Karpas-422 (cell line): ENCODE results near the gene PTPN13. TPM values are rescaled to one million over a fixed set of nuclear protein-coding genes. Genes with fewer than 3 reads are reported as not detected.

Experiments
- DNase-seq: peaks from one replicate; pipeline ENCODE4 v3.0.0-alpha.2; 2015
- H2AFZ ChIP-seq: fragments of 200-600 bp; sonication (generic); 2 replicates; pipeline ENCODE4 v1.6.1; 2014; ENCODE audit warnings: antibody characterized with exemption, low read length, mixed read lengths
- H3K27ac ChIP-seq: fragments of 200-600 bp; sonication (generic); 2 replicates; pipeline ENCODE4 v1.5.1; 2014; ENCODE audit warnings: mild to moderate bottlenecking, low read length, moderate library complexity
- H3K27me3 ChIP-seq: fragments of 200-600 bp; sonication (generic); 2 replicates; pipeline ENCODE4 v1.6.1; 2014; ENCODE audit warnings: low read length, mixed read lengths
- H3K36me3 ChIP-seq: fragments of 200-600 bp; sonication (generic); 2 replicates; pipeline ENCODE4 v1.6.1; 2014; ENCODE audit warnings: low read length, mixed read lengths; ENCODE audit not compliant: insufficient read depth
- H3K4me1 ChIP-seq: fragments of 200-600 bp; sonication (generic); 2 replicates; pipeline ENCODE4 v1.6.1; 2014; ENCODE audit warnings: mild to moderate bottlenecking, low read length, mixed read lengths
- H3K4me2 ChIP-seq: fragments of 200-600 bp; sonication (generic); 2 replicates; pipeline ENCODE4 v1.6.1; 2014; ENCODE audit warnings: low read length, low read depth, mild to moderate bottlenecking; ENCODE audit not compliant: poor library complexity, severe bottlenecking
- H3K4me3 ChIP-seq: fragments of 200-600 bp; sonication (generic); 2 replicates; pipeline ENCODE4 v1.5.1; 2014; ENCODE audit warnings: mild to moderate bottlenecking, antibody characterized with exemption, low read length, mixed read lengths
- H3K79me2 ChIP-seq: fragments of 200-600 bp; sonication (generic); 2 replicates; pipeline ENCODE4 v1.6.1; 2014; ENCODE audit warnings: mild to moderate bottlenecking, low read length, mixed read lengths
- H3K9ac ChIP-seq: fragments of 200-600 bp; sonication (generic); 2 replicates; pipeline ENCODE4 v1.6.0; 2014; ENCODE audit warnings: low read length
- H3K9me2 ChIP-seq: fragments of 200-600 bp; sonication (generic), shearing (Covaris generic); replicated peaks from 2 replicates; pipeline ENCODE4 v1.6.0; 2014; ENCODE audit warnings: mild to moderate bottlenecking, low read length, moderate library complexity; ENCODE audit not compliant: insufficient read depth
- H3K9me3 ChIP-seq: fragments of 300-700, 200-600 bp; sonication (generic); 2 replicates; pipeline ENCODE4 v1.6.1; 2014; ENCODE audit warnings: low read length, mixed read lengths
- H4K20me1 ChIP-seq: fragments of 200-600 bp; sonication (generic); 2 replicates; pipeline ENCODE4 v1.6.1; 2014; ENCODE audit warnings: mild to moderate bottlenecking, antibody characterized with exemption, low read length, low read depth; ENCODE audit not compliant: insufficient read depth
- total RNA-seq: library from RNA; depleted of rRNA; stranded (reverse); fragments of >200 nt; shearing (Covaris generic); gene quantifications from 2 replicates; pipeline ENCODE4 v1.2.3, GENCODE V29; 2014; ENCODE audit warnings: low replicate concordance

Gene PTPN13
- total RNA-seq, 1 experiment from 2014 or later, result not detected

- no peaks in the 10 kb centered on the region for H4K20me1 ChIP-seq
- no peaks in the 10 kb centered on the region for H3K4me1 ChIP-seq
- H3K4me2 ChIP-seq, result no peak overlapping the region
- H3K79me2 ChIP-seq, result no peaks in the 10 kb centered on the region
- H3K27me3 ChIP-seq, result no peaks in the 10 kb centered on the region
- no peaks in the 10 kb centered on the region for H3K9me2 ChIP-seq
- no peaks in the 10 kb centered on the region for H3K36me3 ChIP-seq
- H3K27ac ChIP-seq, result no peak overlapping the region
- H3K9me3 ChIP-seq, result no peaks in the 10 kb centered on the region
- H2AFZ ChIP-seq, result no peak overlapping the region
- H3K9ac ChIP-seq, result no peak overlapping the region
- no peak for DNase-seq
- no peak overlapping the region for H3K4me3 ChIP-seq
Observed at GRCh38 chr4:86614865-86615264, 20.8 kb downstream of the PTPN13 start.

- H3K36me3 ChIP-seq, result no peaks in the 10 kb centered on the region
- H3K9me3 ChIP-seq, result no peaks in the 10 kb centered on the region
- H2AFZ ChIP-seq, result no peak overlapping the region
- H3K4me2 ChIP-seq, result no peak overlapping the region
- H4K20me1 ChIP-seq, result no peaks in the 10 kb centered on the region
- H3K79me2 ChIP-seq, result no peaks in the 10 kb centered on the region
- no peaks in the 10 kb centered on the region for H3K4me1 ChIP-seq
- no peaks in the 10 kb centered on the region for H3K27me3 ChIP-seq
- H3K4me3 ChIP-seq, result no peak overlapping the region
- no peak for DNase-seq
- H3K9ac ChIP-seq, result no peak overlapping the region
- H3K9me2 ChIP-seq, result no peaks in the 10 kb centered on the region
- H3K27ac ChIP-seq, result no peak overlapping the region
Observed at GRCh38 chr4:86615501-86615900, 21.4 kb downstream of the PTPN13 start.

GRCh38 chr4:86619656-86620055, 25.5 kb downstream of the PTPN13 start:
- Histone ChIP-seq H2AFZ (no peak overlapping the region), H3K4me2 (no peak overlapping the region), H3K4me3 (no peak overlapping the region), H3K27ac (no peak overlapping the region), H3K4me1 (no peaks in the 10 kb centered on the region), H3K9me2 (no peaks in the 10 kb centered on the region), H3K36me3 (no peaks in the 10 kb centered on the region), H3K79me2 (no peaks in the 10 kb centered on the region), H3K9ac (no peak overlapping the region), H3K9me3 (no peaks in the 10 kb centered on the region), H3K27me3 (no peaks in the 10 kb centered on the region), H4K20me1 (no peaks in the 10 kb centered on the region)
- no peak for DNase-seq

GRCh38 chr4:86621435-86621834, 27.3 kb downstream of the PTPN13 start:
- Histone ChIP-seq H3K9me2 (no peaks in the 10 kb centered on the region), H3K4me1 (no peaks in the 10 kb centered on the region), H2AFZ (no peak overlapping the region), H3K79me2 (no peaks in the 10 kb centered on the region), H3K4me2 (no peak overlapping the region), H3K9me3 (no peaks in the 10 kb centered on the region), H4K20me1 (no peaks in the 10 kb centered on the region), H3K4me3 (no peak overlapping the region), H3K27me3 (no peaks in the 10 kb centered on the region), H3K27ac (no peak overlapping the region), H3K9ac (no peak overlapping the region), H3K36me3 (no peaks in the 10 kb centered on the region)
- no peak for DNase-seq

- Histone ChIP-seq H2AFZ (no peak overlapping the region), H3K9me3 (no peaks in the 10 kb centered on the region), H3K4me2 (no peak overlapping the region), H3K27ac (no peak overlapping the region), H3K4me1 (no peaks in the 10 kb centered on the region), H3K27me3 (no peaks in the 10 kb centered on the region), H3K9ac (no peak overlapping the region), H3K4me3 (no peak overlapping the region), H3K79me2 (no peaks in the 10 kb centered on the region), H3K36me3 (no peaks in the 10 kb centered on the region), H4K20me1 (no peaks in the 10 kb centered on the region), H3K9me2 (no peaks in the 10 kb centered on the region)
- no peak for DNase-seq
Observed at GRCh38 chr4:86626066-86626465, 32.0 kb downstream of the PTPN13 start.

- Histone ChIP-seq H3K27me3 (no peaks in the 10 kb centered on the region), H3K27ac (no peak overlapping the region), H3K9me2 (no peaks in the 10 kb centered on the region), H3K4me1 (no peaks in the 10 kb centered on the region), H3K79me2 (no peaks in the 10 kb centered on the region), H4K20me1 (no peaks in the 10 kb centered on the region), H2AFZ (no peak overlapping the region), H3K4me3 (no peak overlapping the region), H3K9me3 (no peaks in the 10 kb centered on the region), H3K4me2 (no peak overlapping the region), H3K36me3 (no peaks in the 10 kb centered on the region), H3K9ac (no peak overlapping the region)
- no peak for DNase-seq
Observed at GRCh38 chr4:86627462-86628135, 33.5 kb downstream of the PTPN13 start.

GRCh38 chr4:86630629-86631028, 36.5 kb downstream of the PTPN13 start:
- Histone ChIP-seq H3K27me3 (no peaks in the 10 kb centered on the region), H3K9me3 (no peaks in the 10 kb centered on the region), H3K4me3 (no peak overlapping the region), H3K4me1 (no peaks in the 10 kb centered on the region), H3K79me2 (no peaks in the 10 kb centered on the region), H3K9me2 (no peaks in the 10 kb centered on the region), H2AFZ (no peak overlapping the region), H3K9ac (no peak overlapping the region), H3K4me2 (no peak overlapping the region), H3K27ac (no peak overlapping the region), H4K20me1 (no peaks in the 10 kb centered on the region), H3K36me3 (no peaks in the 10 kb centered on the region)
- DNase-seq, result no peak

- H3K4me1 ChIP-seq, result no peaks in the 10 kb centered on the region
- no peaks in the 10 kb centered on the region for H3K79me2 ChIP-seq
- no peak for DNase-seq
- no peaks in the 10 kb centered on the region for H3K27me3 ChIP-seq
- H3K4me3 ChIP-seq, result no peak overlapping the region
- H3K9me3 ChIP-seq, result no peaks in the 10 kb centered on the region
- H3K27ac ChIP-seq, result no peak overlapping the region
- no peaks in the 10 kb centered on the region for H3K9me2 ChIP-seq
- H3K4me2 ChIP-seq, result no peak overlapping the region
- no peaks in the 10 kb centered on the region for H3K36me3 ChIP-seq
- no peaks in the 10 kb centered on the region for H4K20me1 ChIP-seq
- H3K9ac ChIP-seq, result no peak overlapping the region
- no peak overlapping the region for H2AFZ ChIP-seq
Observed at GRCh38 chr4:86631166-86631565, 37.1 kb downstream of the PTPN13 start.
